Measurements from ENCODE around the gene MLLT10. TPM values are rescaled to one million over a fixed set of nuclear protein-coding genes. Genes with fewer than 3 reads are reported as not detected.

MLLT10 gene
- total and polyA plus RNA-seq, 9 of the 15 experiments (the other 6 are each of a cell fraction or from before 2014, with no cell fraction given): 18.8 to 81.4 (median 64.2) TPM

DNA sequence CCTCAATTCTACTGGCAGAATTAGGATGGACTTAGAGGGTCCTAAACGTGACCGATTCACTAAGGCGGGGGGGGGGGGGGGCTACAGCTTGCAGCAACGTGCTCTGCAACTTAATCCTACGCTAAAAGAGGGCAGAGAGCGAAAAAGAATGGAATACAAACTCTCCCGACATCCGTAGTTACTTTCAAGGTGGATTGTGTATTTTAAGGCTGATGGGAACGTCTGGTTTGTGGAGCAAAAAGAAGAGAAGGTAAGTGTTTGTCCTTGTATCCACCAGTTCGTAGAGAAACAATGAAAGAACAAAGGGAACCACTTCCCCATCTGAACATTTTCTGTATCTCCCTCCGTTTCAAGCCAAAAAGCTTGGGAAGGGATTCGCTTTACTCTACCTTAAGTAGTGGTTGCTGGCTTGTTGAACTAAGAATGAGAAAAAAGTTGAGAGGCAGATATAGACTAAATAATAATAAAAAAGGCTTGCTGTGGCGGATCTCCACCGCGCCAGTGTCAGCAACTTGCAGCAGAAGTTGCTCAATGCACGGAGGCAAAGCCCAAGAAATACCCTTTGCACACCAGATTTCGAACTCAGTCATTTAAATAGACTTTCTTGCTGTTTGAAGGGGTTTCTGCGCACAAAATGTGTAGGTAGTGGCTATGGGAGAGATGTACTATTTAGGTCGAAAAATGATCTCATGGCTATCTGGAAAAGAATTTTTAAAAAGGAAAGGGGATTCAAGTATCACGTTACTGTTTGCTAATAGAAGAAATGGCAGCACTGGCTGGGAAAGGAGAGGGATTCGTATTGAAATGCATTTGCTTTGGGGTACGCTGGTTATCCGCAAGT, 9.3 kb upstream of the MLLT10 start (continued):
- no peak for TF ChIP-seq ZNF274 (IDR thresholded peaks at IDR 0.05; ENCODE audit: borderline replicate concordance, low read depth, low read length)
- no peak for TF ChIP-seq NR1H2 (CRISPR knock-in tag; IDR thresholded peaks at IDR 0.05)
- TF ChIP-seq ZNF507 (tag; conservative IDR thresholded peaks at IDR 0.05): no peak
- TF ChIP-seq, protein P1, sequence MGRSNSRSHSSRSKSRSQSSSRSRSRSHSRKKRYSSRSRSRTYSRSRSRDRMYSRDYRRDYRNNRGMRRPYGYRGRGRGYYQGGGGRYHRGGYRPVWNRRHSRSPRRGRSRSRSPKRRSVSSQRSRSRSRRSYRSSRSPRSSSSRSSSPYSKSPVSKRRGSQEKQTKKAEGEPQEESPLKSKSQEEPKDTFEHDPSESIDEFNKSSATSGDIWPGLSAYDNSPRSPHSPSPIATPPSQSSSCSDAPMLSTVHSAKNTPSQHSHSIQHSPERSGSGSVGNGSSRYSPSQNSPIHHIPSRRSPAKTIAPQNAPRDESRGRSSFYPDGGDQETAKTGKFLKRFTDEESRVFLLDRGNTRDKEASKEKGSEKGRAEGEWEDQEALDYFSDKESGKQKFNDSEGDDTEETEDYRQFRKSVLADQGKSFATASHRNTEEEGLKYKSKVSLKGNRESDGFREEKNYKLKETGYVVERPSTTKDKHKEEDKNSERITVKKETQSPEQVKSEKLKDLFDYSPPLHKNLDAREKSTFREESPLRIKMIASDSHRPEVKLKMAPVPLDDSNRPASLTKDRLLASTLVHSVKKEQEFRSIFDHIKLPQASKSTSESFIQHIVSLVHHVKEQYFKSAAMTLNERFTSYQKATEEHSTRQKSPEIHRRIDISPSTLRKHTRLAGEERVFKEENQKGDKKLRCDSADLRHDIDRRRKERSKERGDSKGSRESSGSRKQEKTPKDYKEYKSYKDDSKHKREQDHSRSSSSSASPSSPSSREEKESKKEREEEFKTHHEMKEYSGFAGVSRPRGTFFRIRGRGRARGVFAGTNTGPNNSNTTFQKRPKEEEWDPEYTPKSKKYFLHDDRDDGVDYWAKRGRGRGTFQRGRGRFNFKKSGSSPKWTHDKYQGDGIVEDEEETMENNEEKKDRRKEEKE (IDR thresholded peaks at IDR 0.05; ENCODE audit: borderline replicate concordance in 1 of 2, control insufficient read depth in 1 of 2, low read depth in 2 of 2, low read length in 1 of 2): no peak
- TF ChIP-seq, protein P2, sequence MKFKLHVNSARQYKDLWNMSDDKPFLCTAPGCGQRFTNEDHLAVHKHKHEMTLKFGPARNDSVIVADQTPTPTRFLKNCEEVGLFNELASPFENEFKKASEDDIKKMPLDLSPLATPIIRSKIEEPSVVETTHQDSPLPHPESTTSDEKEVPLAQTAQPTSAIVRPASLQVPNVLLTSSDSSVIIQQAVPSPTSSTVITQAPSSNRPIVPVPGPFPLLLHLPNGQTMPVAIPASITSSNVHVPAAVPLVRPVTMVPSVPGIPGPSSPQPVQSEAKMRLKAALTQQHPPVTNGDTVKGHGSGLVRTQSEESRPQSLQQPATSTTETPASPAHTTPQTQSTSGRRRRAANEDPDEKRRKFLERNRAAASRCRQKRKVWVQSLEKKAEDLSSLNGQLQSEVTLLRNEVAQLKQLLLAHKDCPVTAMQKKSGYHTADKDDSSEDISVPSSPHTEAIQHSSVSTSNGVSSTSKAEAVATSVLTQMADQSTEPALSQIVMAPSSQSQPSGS (CRISPR knock-in tag; IDR thresholded peaks at IDR 0.05): no peak
- no peak for TF ChIP-seq TAF1 (IDR thresholded peaks at IDR 0.05; ENCODE audit: control insufficient read depth, extremely low read depth, insufficient read depth, low read length, severe bottlenecking)
- TF ChIP-seq, protein P3, sequence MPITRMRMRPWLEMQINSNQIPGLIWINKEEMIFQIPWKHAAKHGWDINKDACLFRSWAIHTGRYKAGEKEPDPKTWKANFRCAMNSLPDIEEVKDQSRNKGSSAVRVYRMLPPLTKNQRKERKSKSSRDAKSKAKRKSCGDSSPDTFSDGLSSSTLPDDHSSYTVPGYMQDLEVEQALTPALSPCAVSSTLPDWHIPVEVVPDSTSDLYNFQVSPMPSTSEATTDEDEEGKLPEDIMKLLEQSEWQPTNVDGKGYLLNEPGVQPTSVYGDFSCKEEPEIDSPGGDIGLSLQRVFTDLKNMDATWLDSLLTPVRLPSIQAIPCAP (CRISPR knock-in tag; IDR thresholded peaks at IDR 0.05; ENCODE audit: borderline replicate concordance): no peak
- peak; percentile 82 for TF ChIP-seq SOX6 (IDR thresholded peaks at IDR 0.05)
- no peak for TF ChIP-seq HNRNPL (IDR thresholded peaks at IDR 0.05; ENCODE audit: low read depth, low read length)
- TF ChIP-seq, protein P4, sequence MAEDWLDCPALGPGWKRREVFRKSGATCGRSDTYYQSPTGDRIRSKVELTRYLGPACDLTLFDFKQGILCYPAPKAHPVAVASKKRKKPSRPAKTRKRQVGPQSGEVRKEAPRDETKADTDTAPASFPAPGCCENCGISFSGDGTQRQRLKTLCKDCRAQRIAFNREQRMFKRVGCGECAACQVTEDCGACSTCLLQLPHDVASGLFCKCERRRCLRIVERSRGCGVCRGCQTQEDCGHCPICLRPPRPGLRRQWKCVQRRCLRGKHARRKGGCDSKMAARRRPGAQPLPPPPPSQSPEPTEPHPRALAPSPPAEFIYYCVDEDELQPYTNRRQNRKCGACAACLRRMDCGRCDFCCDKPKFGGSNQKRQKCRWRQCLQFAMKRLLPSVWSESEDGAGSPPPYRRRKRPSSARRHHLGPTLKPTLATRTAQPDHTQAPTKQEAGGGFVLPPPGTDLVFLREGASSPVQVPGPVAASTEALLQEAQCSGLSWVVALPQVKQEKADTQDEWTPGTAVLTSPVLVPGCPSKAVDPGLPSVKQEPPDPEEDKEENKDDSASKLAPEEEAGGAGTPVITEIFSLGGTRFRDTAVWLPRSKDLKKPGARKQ (CRISPR knock-in tag; IDR thresholded peaks at IDR 0.05): no peak
- no peak for TF ChIP-seq ETV1 (tag; conservative IDR thresholded peaks at IDR 0.05; ENCODE audit: low read depth)
- peak; percentile 88 for TF ChIP-seq SPI1 (IDR thresholded peaks at IDR 0.05; ENCODE audit: borderline replicate concordance, low read depth, low read length)
- TF ChIP-seq, protein P5, sequence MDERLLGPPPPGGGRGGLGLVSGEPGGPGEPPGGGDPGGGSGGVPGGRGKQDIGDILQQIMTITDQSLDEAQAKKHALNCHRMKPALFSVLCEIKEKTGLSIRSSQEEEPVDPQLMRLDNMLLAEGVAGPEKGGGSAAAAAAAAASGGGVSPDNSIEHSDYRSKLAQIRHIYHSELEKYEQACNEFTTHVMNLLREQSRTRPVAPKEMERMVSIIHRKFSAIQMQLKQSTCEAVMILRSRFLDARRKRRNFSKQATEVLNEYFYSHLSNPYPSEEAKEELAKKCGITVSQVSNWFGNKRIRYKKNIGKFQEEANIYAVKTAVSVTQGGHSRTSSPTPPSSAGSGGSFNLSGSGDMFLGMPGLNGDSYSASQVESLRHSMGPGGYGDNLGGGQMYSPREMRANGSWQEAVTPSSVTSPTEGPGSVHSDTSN (CRISPR knock-in tag; IDR thresholded peaks at IDR 0.05; ENCODE audit: low read depth): no peak
- TF ChIP-seq, protein P5 (tag; conservative IDR thresholded peaks at IDR 0.05; ENCODE audit: low read depth): no peak
- TF ChIP-seq SREBF2 (CRISPR knock-in tag; IDR thresholded peaks at IDR 0.05): 0 out of 2 replicates have a peak, but pooled peaks have one; percentile 38
- no peak for TF ChIP-seq PURB (CRISPR knock-in tag; IDR thresholded peaks at IDR 0.05; ENCODE audit: low read depth)
- TF ChIP-seq E2F3 (CRISPR knock-in tag; IDR thresholded peaks at IDR 0.05): no peak
